NCI-H446 (cell line): Measurements from ENCODE around the gene KCNJ4.

Experiments used
- DNase-seq, 2 experiments: peaks; one replicate each; lab custom pipeline; 2025; lab: John Stamatoyannopoulos, UW

Gene KCNJ4

GRCh38 chr22:38455076-38455529 is at the start of gene KCNJ4:
TSS of gene KCNJ4 (minus strand) at chr22:38455199. CDS start at chr22:38428132, 27,067 bp downstream.
- no peak for DNase-seq

- no peak for DNase-seq
These were observed 48.0 kb upstream of the KCNJ4 start for GRCh38 chr22:38503021-38503420.

- DNase-seq = no peak
These were observed 47.0 kb upstream of the KCNJ4 start for GRCh38 chr22:38501797-38502672.

GRCh38 chr22:38497869-38498268 is 42.9 kb upstream of the KCNJ4 start:
- DNase-seq = no peak

- DNase-seq = no peak
These were observed 39.9 kb upstream of the KCNJ4 start for GRCh38 chr22:38494939-38495338.

- no peak for DNase-seq
These were observed 39.5 kb upstream of the KCNJ4 start for GRCh38 chr22:38494498-38494897.

GRCh38 chr22:38491707-38492348 is 36.8 kb upstream of the KCNJ4 start:
- no peak for DNase-seq

GRCh38 chr22:38490915-38491314 is 35.9 kb upstream of the KCNJ4 start:
- DNase-seq = no peak

- DNase-seq = no peak
These were observed 35.5 kb upstream of the KCNJ4 start for GRCh38 chr22:38490475-38490874.

- no peak for DNase-seq
These were observed 34.7 kb upstream of the KCNJ4 start for GRCh38 chr22:38489561-38490145.

GRCh38 chr22:38489142-38489541 is 34.1 kb upstream of the KCNJ4 start:
- DNase-seq = no peak

- DNase-seq = no peak
These were observed 32.9 kb upstream of the KCNJ4 start for GRCh38 chr22:38487946-38488345.

GRCh38 chr22:38485783-38486182 is 30.8 kb upstream of the KCNJ4 start:
- no peak for DNase-seq

GRCh38 chr22:38484244-38484643 is 29.2 kb upstream of the KCNJ4 start:
- no peak for DNase-seq

- DNase-seq = no peak
These were observed 27.8 kb upstream of the KCNJ4 start for GRCh38 chr22:38482662-38483308.

- no peak for DNase-seq
These were observed 26.9 kb upstream of the KCNJ4 start for GRCh38 chr22:38481871-38482332.

- no peak for DNase-seq
These were observed 26.3 kb upstream of the KCNJ4 start for GRCh38 chr22:38481162-38481870.

GRCh38 chr22:38479096-38479837 is 24.3 kb upstream of the KCNJ4 start:
- no peak for DNase-seq

GRCh38 chr22:38477585-38477984 is 22.6 kb upstream of the KCNJ4 start:
- no peak for DNase-seq

GRCh38 chr22:38474003-38474607 is 19.1 kb upstream of the KCNJ4 start:
- no peak for DNase-seq
